GM12865 (cell line): ENCODE results near the gene NFYC.
A peak's percentile ranks its signal among the peaks of the same experiment; 100 is the strongest.

Experiments
- DNase-seq: peaks from one replicate; pipeline ENCODE4 v3.0.0; 2010; ENCODE audit warnings: low read depth
- H3K4me3 ChIP-seq: 2 replicates; pipeline ENCODE4 v1.5.1; 2011; ENCODE audit warnings: mild to moderate bottlenecking, low read depth, low read length, control low read depth
- TF ChIP-seq, protein P1 (sequence below): IDR thresholded peaks from 2 replicates; pipeline ENCODE4 v1.5.1; 2011; ENCODE audit warnings: low read length, control low read depth, low read depth, inconsistent platforms; ENCODE audit not compliant: insufficient read depth; ENCODE audit errors: missing control alignments

Gene NFYC

DNA sequence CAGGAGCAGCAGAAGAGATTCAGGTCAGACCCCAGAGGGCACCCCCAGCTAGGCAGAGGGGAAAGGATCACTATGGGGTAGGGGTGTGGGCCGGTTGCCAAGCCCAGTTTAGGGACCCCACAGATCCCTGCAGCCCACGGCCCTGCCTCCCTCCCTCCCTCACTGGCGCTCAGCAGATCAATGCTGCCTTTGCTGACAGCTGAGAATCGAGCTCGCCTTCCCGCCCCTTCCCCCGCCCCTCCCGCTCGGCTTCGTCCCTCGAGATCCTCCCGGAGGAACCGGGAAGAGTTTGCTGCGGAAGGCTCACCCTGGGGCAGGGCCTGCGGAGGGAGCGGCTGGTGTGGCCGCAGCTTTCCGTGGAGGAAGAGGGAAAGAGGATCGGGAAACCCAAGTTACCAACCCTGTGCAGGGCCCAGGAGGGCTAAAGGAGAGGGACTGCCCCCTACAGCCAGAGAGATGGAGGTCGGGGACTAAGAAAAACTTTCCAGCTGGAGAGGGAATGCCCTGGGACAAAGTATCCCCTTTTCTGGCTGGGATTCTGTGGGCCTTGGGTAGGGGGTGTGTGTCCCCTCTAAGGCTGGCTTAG, 91.0 kb downstream of the NFYC start:
- DNase-seq, result no peak
- no peak overlapping the region for H3K4me3 ChIP-seq
- TF ChIP-seq, protein P1, sequence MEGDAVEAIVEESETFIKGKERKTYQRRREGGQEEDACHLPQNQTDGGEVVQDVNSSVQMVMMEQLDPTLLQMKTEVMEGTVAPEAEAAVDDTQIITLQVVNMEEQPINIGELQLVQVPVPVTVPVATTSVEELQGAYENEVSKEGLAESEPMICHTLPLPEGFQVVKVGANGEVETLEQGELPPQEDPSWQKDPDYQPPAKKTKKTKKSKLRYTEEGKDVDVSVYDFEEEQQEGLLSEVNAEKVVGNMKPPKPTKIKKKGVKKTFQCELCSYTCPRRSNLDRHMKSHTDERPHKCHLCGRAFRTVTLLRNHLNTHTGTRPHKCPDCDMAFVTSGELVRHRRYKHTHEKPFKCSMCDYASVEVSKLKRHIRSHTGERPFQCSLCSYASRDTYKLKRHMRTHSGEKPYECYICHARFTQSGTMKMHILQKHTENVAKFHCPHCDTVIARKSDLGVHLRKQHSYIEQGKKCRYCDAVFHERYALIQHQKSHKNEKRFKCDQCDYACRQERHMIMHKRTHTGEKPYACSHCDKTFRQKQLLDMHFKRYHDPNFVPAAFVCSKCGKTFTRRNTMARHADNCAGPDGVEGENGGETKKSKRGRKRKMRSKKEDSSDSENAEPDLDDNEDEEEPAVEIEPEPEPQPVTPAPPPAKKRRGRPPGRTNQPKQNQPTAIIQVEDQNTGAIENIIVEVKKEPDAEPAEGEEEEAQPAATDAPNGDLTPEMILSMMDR, result no peak

DNA sequence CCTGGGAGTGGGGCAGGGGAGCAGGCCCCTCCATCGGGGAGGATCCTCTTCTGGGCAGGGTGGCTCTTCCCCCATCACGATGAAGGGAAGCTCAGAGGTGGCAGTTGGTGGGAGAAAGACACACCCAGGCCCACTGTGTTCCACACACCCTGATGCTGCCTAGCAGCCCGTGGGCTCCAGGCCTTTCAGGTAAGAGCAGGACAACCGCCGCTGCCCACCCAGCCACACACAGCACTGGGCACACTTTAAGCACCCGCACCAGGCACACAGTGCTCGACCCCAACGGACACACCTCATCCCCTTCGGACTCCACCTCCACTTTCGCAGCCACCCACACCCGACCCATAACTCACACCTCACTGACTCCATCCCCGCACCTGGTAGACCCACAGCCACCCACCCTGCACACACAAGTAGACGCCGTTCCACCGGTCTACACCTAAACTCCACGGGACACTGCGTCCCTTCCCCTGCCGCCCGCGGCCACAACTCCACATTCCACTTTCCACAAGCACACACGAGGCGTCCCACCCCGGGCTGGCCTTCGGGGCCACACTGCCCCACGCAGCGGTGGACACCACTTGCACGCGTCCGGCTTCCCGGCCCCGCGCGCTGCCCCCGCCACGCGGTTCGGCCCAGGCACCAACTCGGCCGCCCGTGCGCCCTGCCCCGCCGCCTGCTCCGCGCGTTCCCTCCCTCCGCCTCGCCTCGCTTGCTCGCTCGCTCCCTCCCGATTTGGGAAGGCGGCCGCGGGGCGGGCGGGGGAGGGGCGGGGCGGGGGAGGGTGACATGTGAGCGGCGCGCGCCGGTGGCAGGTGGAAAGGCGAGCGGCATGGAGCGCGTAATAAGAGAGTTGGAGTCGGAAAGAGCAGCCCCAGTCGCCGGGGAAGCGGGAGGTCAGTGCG, 91.7 kb downstream of the NFYC start, which contains the start of gene KCNQ4:
KCNQ4 (plus strand) TSS at position 787 of the 905 bp plus-strand sequence. CDS start 307 bp downstream, outside the sequence.
- TF ChIP-seq, protein P1, result no peak
- H3K4me3 ChIP-seq, result peak within 1 kb of the TSS; percentile 39
- no peak for DNase-seq

DNA sequence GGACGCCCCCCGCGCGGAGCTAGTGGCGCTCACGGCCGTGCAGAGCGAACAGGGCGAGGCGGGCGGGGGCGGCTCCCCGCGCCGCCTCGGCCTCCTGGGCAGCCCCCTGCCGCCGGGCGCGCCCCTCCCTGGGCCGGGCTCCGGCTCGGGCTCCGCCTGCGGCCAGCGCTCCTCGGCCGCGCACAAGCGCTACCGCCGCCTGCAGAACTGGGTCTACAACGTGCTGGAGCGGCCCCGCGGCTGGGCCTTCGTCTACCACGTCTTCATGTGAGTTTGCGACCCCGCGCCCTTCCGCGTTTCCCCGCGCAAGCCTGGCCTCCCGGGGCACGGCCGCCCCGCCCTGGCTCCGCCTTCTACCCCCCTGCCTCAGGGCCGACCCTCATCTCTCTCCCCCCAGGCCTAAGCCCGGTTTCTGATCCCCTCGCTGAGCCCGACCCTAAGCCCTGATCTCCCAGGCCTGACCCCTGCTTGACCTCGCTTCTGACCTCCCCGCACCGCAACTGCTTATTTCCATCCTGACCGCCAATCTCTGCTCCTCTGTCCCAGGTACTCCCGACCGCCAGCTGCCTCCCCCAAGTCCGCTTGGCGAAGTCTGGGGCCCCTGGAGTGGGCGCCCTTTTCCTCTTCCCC, 92.8 kb downstream of the NFYC start:
- TF ChIP-seq, protein P1, result no peak
- H3K4me3 ChIP-seq, result peak overlapping the region; percentile 39
- no peak for DNase-seq

DNA sequence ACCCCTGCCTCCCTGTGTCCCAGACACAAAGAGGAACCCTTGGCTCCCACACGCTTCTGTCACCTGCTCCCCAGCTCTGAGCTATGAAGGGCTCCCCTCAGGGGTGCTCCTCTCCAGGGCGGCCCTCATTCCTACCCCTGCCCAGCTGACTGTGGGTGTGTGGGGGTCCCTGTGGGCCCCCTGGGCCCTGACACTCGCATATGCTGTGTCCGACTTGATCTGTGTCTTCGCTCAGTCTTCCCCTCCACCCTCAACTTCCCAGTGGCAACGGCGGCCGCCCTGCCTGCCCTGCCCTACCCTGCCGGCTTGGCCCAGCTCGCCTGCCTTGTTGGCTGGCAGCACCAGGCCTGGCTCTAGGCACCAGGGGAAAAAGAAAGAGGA, 93.3 kb downstream of the NFYC start:
- peak overlapping the region; percentile 39; the same call in 1 of the 2 replicates for H3K4me3 ChIP-seq
- TF ChIP-seq, protein P1, result no peak
- no peak for DNase-seq

DNA sequence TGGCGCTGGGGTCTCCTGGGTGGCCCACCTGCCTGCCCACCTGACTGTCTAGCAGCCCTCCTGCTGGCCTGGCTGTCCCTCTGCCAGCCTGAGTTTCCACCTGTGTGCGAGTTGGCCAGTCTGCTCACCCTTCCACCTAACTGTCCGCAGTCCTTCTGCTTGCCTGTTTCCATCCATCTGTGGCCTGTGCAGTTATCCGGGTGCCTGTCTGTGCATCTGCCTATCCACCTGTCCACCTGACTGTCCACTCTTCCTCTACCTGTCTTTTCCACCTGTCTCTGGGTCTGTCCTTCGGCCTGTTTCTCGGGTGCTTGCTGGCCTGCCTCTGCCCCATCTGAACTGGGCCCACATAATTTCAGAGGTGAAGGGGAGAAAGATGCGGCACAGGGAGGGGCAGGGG, 93.9 kb downstream of the NFYC start:
- H3K4me3 ChIP-seq, result no peak overlapping the region
- TF ChIP-seq, protein P1, result no peak
- no peak for DNase-seq

DNA sequence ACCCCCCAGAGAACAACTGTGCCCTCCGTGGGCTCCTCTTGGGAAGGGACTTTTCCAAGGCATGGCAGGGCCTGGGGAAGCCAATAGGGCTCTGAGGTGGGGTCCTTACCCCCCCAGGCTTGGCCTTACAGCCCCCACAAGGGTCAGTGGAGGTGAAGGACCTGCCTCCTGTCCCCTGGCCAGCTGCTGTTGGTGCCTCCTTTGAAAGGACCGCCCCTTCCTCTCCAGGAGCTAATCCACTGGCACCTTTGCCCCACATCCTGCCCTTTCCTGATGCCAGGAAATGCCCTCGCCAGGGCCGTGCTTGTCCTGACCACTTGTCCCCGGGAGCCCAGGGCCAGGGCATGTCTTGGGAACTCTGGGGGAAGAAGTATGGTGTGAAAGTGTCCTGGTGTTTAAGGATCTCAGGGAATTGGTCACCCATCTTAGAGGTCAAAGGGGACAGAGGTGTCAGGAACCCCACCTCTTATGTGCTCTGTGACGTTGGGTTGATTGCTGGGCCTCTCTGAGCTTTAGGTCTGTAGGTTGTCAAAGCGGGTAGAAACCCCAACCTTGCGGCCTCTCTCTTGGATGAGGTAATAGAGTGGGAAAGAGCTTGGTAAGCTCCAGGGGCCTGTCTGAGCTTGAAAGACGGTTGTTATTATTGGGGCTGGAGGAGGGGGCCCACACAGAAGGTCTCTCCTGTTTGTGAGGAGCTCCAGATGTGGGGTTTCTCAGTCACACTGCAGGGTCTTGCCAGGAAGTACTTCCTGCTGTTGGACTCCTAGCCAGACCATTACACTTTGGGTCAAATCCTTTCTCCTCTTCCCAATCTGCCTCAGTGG, 94.9 kb downstream of the NFYC start:
- TF ChIP-seq, protein P1, result no peak
- no peak overlapping the region for H3K4me3 ChIP-seq
- DNase-seq, result no peak
